Smooth muscle cell (in vitro differentiated cells): ENCODE data around the gene MX2. TPM values are rescaled to one million over a fixed set of nuclear protein-coding genes. Genes with fewer than 3 reads are reported as not detected.

Experiments
- DNase-seq: peaks from one replicate; lab custom pipeline; 2025; ENCODE audit not compliant: unreplicated experiment; lab: John Stamatoyannopoulos, UW
- H2AFZ ChIP-seq: fragments of 200-600 bp; sonication (generic); 2 replicates; pipeline ENCODE4 v1.6.0; 2016; ENCODE audit warnings: antibody characterized with exemption, low read depth, mild to moderate bottlenecking
- H3F3A ChIP-seq: fragments of 200-600 bp; sonication (generic); 2 replicates; pipeline ENCODE4 v1.6.0; 2017; ENCODE audit warnings: antibody characterized with exemption, low read depth
- H3K27ac ChIP-seq: fragments of 200-600 bp; sonication (generic); 2 replicates; pipeline ENCODE4 v1.5.1; 2016; ENCODE audit warnings: low read depth, mild to moderate bottlenecking
- H3K27me3 ChIP-seq: fragments of 200-600 bp; sonication (generic); 2 replicates; pipeline ENCODE4 v1.6.1; 2016; ENCODE audit warnings: low read depth, mild to moderate bottlenecking
- H3K36me3 ChIP-seq: fragments of 200-600 bp; sonication (generic); 2 replicates; pipeline ENCODE4 v1.5.1; 2016; ENCODE audit warnings: low read depth
- H3K4me1 ChIP-seq: fragments of 200-600 bp; sonication (generic); 2 replicates; pipeline ENCODE4 v1.5.1; 2016; ENCODE audit warnings: low read depth
- H3K4me2 ChIP-seq: fragments of 200-600 bp; sonication (generic); 2 replicates; pipeline ENCODE4 v1.6.0; 2016; ENCODE audit warnings: mild to moderate bottlenecking
- H3K4me3 ChIP-seq: fragments of 200-600 bp; sonication (generic); 2 replicates; pipeline ENCODE4 v1.5.1; 2016; ENCODE audit warnings: mild to moderate bottlenecking
- H3K79me2 ChIP-seq: fragments of 200-600 bp; sonication (generic); 2 replicates; pipeline ENCODE4 v1.6.0; 2016; ENCODE audit warnings: low read depth, mild to moderate bottlenecking
- H3K9ac ChIP-seq: fragments of 200-600 bp; sonication (generic); 2 replicates; pipeline ENCODE4 v1.6.0; 2016; ENCODE audit warnings: low read depth
- H3K9me3 ChIP-seq: fragments of 200-600 bp; sonication (generic); replicated peaks from 2 replicates; pipeline ENCODE4 v1.5.1; 2016; ENCODE audit warnings: low read depth
- H4K20me1 ChIP-seq: fragments of 200-600 bp; sonication (generic); 2 replicates; pipeline ENCODE4 v1.6.0; 2016; ENCODE audit warnings: low read depth
- WGBS: methylation state at CpG from one replicate; pipeline ENCODE4 v1.1.7; 2016; ENCODE audit warnings: low lambda C conversion rate; 5-methylcytosine and 5-hydroxymethylcytosine counted together
- polyA plus RNA-seq: library from polyadenylated mRNA; unstranded; fragments of >200 nt; fragmentation: Nextera tagmentation; extraction: Ambion mirVana; gene quantifications from 2 replicates; pipeline ENCODE4 v1.2.1, GENCODE V29; 2016
- total RNA-seq: library from RNA; depleted of rRNA; stranded (reverse); fragments of >200 nt; gene quantifications from 2 replicates; pipeline ENCODE4 v1.2.3, GENCODE V29; 2014
- TF ChIP-seq, protein P1 (sequence below): fragments of 200-600 bp; sonication (generic); IDR thresholded peaks from 2 replicates; pipeline ENCODE4 v1.5.1; 2017; ENCODE audit warnings: borderline replicate concordance, mild to moderate bottlenecking, antibody characterized with exemption; ENCODE audit not compliant: insufficient read depth, poor library complexity, severe bottlenecking

The MX2 gene
- total and polyA plus RNA-seq, 2 experiments from 2014 or later = 2.5 to 3.1 TPM

DNA sequence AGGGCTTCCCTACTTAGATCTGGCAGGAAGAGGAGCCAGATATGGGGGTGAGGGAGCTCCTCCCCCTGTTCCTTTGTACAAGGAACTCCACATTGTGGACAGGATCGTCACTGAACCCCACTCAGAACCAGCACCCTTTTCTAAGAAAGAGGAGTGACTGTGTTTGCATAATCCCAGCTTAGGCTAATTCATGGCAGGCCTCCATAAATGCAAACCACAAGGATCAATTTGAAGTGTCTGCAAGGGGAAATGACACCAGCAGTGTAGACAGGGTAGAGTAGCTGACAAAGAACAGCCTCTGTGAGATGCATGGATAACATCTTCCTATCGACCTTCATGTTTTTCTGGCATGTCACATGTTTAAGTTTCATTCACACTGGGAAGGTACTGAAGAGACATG is 75.9 kb downstream of the MX2 start:
- H3K4me1 ChIP-seq = no peaks in the 10 kb centered on the region
- 11% methylated on average over 2 of the region's 2 CpGs for WGBS
- no peaks in the 10 kb centered on the region for H3K27me3 ChIP-seq
- peaks cover 10% of the 10 kb centered on the region for H3K9me3 ChIP-seq
- H2AFZ ChIP-seq = no peak overlapping the region
- TF ChIP-seq, protein P1, sequence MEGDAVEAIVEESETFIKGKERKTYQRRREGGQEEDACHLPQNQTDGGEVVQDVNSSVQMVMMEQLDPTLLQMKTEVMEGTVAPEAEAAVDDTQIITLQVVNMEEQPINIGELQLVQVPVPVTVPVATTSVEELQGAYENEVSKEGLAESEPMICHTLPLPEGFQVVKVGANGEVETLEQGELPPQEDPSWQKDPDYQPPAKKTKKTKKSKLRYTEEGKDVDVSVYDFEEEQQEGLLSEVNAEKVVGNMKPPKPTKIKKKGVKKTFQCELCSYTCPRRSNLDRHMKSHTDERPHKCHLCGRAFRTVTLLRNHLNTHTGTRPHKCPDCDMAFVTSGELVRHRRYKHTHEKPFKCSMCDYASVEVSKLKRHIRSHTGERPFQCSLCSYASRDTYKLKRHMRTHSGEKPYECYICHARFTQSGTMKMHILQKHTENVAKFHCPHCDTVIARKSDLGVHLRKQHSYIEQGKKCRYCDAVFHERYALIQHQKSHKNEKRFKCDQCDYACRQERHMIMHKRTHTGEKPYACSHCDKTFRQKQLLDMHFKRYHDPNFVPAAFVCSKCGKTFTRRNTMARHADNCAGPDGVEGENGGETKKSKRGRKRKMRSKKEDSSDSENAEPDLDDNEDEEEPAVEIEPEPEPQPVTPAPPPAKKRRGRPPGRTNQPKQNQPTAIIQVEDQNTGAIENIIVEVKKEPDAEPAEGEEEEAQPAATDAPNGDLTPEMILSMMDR = no peak
- no peak for DNase-seq
- H3K4me3 ChIP-seq = no peak overlapping the region
- no peaks in the 10 kb centered on the region for H3F3A ChIP-seq
- no peak overlapping the region for H3K27ac ChIP-seq
- no peaks in the 10 kb centered on the region for H3K79me2 ChIP-seq
- H3K36me3 ChIP-seq = no peaks in the 10 kb centered on the region
- H3K4me2 ChIP-seq = peak overlapping the region; percentile 57
- H4K20me1 ChIP-seq = no peaks in the 10 kb centered on the region
- H3K9ac ChIP-seq = no peak overlapping the region

DNA sequence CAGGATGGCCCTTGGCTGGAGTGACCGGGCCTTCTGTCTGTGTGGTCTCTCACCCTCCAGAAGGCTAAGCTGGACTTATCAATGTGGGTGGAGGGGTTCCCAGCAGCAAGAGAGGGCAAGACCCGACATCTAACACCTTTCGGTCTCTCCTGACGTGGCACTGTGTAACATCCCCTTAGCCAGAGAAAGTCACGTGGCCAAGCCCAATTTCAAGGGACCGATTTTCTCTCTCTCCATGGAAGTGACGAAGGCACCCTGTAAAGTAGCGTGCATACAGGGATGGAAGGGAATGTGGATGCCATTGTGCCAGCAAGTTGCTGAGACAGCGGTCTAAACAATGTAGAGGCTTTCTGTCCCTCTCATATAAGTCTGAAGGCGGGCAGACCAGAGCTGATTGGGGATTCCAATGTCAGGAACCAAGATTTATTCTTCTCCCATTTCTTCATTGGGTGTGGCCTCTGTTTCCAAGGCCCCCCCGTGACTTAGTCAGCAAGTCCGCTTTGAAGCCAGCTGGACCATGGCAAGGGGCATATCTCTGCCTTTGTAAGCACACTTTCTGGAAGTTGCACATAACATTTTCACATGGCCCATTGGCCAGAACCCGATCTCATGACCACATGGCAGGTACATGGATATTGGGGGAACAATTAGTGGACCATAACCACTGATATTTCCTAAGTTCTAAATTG is 76.7 kb downstream of the MX2 start:
- Histone ChIP-seq H3K36me3 (no peaks in the 10 kb centered on the region), H3K27ac (no peak overlapping the region), H3K9ac (no peak overlapping the region), H3K4me2 (no peak overlapping the region), H3K27me3 (no peaks in the 10 kb centered on the region), H3K79me2 (no peaks in the 10 kb centered on the region), H3K4me3 (no peak overlapping the region), H3F3A (no peaks in the 10 kb centered on the region), H4K20me1 (no peaks in the 10 kb centered on the region), H3K4me1 (no peaks in the 10 kb centered on the region), H2AFZ (no peak overlapping the region), H3K9me3 (peaks cover 10% of the 10 kb centered on the region)
- 93% methylated on average over 13 of the region's 13 CpGs for WGBS
- TF ChIP-seq, protein P1 = no peak
- DNase-seq = no peak

DNA sequence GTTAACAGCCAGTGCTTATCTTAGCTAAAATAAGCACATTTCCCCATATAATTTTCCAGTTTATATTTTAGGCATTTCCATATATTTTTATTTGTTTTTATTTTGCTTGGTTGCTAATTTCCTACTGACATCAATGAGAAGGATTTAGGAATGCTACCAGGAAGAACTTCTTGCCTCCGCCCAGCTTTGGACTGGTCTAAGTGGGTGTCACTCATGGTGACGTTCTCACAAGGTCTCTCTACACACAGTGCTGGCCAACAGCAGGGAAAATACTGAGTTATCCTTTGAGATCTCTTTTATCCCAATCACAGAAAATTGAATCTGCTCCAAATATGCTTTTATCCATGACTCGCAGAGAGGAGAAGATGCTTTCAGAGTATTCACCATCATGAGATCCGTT is 77.4 kb downstream of the MX2 start:
- no peak for DNase-seq
- WGBS = 93% methylated on average over 4 of the region's 4 CpGs

More for the DNA sequence above, 77.4 kb downstream of the MX2 start:
- TF ChIP-seq, protein P1 = no peak
- peaks cover 10% of the 10 kb centered on the region for H3K9me3 ChIP-seq
- no peaks in the 10 kb centered on the region for H3K4me1 ChIP-seq
- no peaks in the 10 kb centered on the region for H3K79me2 ChIP-seq
- no peaks in the 10 kb centered on the region for H3F3A ChIP-seq
- H3K27ac ChIP-seq = no peak overlapping the region
- no peak overlapping the region for H2AFZ ChIP-seq
- no peak overlapping the region for H3K4me2 ChIP-seq
- H3K4me3 ChIP-seq = no peak overlapping the region
- no peaks in the 10 kb centered on the region for H3K36me3 ChIP-seq
- H3K9ac ChIP-seq = no peak overlapping the region
- no peaks in the 10 kb centered on the region for H3K27me3 ChIP-seq
- H4K20me1 ChIP-seq = no peaks in the 10 kb centered on the region
